ENCODE measurements around the gene ZNF462.
A peak's percentile ranks its signal among the peaks of the same experiment; 100 is the strongest.
"Not testable (repeated sequence)": the region's sequence is repeated elsewhere in the genome, so short reads cannot be mapped to it uniquely, and the experiment has no call there.

ZNF462 gene, protein sequence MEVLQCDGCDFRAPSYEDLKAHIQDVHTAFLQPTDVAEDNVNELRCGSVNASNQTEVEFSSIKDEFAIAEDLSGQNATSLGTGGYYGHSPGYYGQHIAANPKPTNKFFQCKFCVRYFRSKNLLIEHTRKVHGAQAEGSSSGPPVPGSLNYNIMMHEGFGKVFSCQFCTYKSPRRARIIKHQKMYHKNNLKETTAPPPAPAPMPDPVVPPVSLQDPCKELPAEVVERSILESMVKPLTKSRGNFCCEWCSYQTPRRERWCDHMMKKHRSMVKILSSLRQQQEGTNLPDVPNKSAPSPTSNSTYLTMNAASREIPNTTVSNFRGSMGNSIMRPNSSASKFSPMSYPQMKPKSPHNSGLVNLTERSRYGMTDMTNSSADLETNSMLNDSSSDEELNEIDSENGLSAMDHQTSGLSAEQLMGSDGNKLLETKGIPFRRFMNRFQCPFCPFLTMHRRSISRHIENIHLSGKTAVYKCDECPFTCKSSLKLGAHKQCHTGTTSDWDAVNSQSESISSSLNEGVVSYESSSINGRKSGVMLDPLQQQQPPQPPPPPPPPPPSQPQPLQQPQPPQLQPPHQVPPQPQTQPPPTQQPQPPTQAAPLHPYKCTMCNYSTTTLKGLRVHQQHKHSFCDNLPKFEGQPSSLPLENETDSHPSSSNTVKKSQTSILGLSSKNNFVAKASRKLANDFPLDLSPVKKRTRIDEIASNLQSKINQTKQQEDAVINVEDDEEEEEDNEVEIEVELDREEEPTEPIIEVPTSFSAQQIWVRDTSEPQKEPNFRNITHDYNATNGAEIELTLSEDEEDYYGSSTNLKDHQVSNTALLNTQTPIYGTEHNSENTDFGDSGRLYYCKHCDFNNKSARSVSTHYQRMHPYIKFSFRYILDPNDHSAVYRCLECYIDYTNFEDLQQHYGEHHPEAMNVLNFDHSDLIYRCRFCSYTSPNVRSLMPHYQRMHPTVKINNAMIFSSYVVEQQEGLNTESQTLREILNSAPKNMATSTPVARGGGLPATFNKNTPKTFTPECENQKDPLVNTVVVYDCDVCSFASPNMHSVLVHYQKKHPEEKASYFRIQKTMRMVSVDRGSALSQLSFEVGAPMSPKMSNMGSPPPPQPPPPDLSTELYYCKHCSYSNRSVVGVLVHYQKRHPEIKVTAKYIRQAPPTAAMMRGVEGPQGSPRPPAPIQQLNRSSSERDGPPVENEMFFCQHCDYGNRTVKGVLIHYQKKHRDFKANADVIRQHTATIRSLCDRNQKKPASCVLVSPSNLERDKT (N-terminal part only)

DNA sequence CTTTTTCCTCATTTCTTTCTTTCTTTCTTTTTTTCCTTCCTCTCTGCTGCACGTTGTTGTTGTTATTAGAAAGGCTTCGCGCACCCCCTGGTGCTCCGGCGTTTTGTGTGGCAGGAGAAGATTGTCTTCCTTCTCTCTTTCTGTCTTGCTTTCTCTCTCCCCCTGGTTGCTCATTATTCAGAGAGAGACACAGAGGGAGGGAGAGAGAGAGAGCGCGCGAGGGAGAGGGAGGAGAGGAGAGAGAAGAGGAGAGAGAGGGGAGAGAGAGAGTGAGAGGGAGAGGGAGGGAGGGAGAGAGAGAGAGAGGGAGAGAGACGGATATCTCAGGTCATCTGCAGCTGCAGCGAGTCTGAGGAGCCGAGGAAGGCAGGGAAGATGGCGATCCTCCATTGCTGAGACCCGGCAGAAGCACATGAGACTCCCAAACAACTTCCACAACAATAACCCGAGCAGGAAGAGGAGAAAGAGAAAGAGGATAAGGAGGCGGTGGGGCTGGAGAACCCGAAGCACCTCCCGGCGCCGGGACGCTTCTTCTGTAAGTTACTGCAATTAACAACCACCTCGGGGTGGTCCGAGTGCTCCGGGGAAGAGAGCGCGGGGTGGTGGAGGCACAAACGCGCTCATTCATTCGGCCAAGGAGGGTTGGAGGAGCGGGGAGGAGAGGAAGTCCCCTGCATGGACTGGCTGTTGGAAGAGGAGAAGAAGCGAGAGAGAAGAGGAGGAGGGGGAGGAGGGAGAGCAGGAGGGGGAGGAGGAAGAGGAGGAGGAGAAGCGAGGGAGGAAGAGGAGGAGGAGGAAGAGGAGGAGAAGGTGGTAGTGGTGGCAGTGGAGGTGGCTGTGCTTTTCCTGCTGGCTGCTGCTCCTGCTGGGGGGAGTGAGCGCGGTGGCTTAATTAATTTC is at the start of gene ZNF462:
Gene ZNF462, plus strand, starts transcription at position 346 of the 900 bp plus-strand sequence. CDS start 60,218 bp downstream, outside the sequence.
- peak; percentile 25 for DNase-seq

DNA sequence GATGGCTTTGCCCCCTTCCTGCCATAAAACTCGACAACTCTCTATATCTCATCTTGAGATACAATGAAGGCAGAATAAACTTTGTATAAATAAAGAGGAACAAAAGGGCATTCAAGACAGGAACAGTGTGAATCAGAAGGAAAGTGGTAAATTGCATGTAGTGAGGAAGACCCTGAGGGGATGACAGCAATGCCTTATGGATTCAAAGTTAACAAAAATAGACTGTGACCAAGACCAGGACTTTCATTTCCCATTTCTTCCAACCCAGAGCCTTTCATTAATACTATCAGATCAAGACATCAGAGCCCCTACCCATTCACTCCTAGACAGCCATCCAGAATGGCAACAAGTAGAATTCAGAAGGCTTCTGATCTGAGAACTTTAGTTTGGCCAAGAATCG is 46.4 kb upstream of the ZNF462 start:
- no peak for DNase-seq

DNA sequence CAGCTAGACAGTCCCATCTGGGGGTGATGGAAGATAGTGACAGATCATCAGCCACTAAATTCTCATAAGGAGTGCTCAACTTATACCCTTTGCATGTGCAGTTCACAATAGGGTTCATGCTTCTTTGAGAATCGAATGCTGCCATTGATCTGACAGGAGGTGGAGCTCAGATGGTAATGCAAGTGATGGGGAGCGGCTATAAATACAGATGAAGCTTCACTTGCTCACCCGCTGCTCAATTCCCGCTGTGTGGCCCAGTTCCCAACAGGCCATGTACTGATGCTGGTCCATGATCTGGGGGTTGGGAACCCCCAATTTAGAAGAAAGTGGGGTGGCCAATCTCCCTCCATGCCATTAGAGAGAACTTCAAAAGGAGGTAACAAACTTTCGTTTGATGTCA is 44.9 kb upstream of the ZNF462 start:
- no peak for DNase-seq

DNA sequence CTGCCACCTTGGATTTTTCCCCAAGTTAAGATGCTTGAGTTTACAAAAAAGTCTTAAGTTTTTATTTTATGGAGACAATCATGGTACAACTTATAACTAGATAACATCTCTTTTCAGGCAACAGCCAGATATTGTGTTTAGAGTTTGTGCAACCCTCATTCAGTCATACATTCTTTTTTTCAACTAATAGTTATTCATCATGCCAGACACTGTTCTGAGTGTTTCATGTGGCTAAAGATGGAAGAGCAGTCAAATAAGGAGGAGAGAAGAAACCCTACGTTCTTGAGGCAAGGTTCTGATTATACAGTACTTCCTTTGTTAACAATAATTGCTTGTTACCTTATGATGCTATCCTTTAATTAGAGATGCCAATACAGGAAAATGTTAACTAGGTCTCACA is 42.1 kb upstream of the ZNF462 start:
- no peak for DNase-seq

DNA sequence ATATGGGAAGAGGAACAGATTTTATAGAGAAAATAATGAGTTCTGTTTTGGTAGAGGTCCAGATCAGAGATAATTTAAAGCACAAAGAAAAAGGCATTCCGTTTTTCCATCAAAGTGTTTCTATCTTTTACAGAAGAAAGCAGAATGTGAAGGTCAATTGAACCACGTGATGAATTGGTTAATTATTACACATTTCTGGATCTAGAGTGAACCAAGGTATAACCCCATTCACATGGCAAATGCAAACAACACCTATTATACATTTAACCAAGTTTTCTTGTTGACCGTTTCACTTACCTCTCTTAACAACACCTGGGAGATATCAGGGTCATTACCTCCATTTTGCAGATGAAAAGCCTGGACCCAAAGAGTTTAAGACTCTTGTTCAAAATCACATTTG is 34.9 kb upstream of the ZNF462 start:
- no peak for DNase-seq

DNA sequence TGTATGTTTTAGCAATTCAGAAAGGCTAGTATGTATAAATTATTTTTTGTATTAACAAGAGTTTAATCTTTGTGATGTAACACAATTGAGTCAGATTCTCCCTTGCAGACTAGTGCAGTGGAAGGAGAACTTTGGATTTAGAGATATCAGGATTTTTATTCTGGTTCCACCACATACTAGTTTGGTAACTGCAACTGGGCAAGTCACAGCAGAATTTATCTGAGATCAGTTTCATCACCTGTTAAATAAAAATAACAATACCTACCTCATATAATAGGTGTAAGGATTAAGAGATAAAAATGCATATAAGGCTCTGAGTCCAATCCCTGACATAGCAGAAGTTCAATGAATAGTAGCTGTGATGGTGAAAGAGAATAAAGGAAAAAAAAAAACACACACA is 34.0 kb upstream of the ZNF462 start:
- no peak for DNase-seq

DNA sequence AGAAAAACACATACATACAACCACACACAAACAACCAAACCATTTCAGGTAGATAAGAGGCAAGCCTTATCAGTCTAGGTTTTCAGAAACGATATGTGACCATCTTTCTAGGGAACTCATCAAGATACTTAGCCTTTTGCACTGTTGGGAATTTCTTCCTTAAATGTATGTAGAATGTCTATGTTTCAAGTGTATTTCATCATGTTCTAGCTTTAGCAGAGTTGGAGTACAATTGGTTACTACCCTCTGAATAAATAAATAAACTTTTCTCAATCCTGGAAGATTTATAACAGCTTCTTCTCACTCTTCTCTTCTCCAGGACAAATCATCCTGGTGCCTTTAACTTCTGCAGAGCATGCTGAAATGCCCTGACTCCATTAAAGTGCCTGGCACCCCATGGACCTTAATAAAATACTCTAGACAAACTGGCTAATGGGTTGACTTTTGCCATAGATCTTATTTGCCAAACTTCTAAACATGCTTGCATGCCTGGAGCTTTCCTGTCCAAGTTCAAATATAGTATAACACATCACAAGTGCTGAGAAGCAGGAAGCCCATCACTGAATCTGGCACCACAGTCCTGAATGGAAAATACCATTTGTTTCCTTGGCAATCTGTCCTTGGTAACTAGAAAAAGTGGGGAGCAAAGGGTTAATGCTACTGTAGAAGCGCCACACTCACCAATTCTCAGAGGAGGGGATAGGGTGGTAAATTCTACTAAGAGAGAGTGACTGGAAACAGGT is 33.1 kb upstream of the ZNF462 start:
- DNase-seq = no peak

DNA sequence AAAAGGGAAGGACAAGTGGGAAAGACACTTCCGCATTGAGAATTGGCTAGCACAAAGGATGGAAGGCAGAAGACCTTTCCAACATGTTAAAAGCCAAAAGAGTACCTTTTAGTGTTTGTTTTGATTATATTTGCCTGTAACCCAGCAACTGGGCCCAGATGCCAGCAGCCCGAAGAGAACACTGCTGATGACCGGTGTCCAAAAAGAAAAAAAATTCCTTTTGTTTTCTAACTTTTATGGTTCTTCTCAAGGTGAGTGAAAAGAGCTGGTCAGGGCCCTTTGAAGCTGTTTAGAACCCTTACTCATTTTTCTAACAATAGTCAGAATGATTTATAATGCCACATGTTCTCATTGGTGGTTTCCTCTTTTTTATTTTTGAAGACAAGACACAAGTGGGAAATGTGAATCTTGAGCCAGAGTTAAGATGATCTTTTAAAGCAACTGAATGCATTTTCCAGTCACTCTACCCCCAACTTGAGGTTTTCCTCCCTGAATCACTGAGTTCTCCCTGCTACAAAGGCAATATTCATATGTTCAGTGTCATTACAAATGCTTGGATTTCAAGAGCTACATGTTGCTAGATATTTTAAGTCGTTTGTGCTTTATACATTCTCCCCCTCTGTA is 32.3 kb upstream of the ZNF462 start:
- DNase-seq = peak; percentile 28

DNA sequence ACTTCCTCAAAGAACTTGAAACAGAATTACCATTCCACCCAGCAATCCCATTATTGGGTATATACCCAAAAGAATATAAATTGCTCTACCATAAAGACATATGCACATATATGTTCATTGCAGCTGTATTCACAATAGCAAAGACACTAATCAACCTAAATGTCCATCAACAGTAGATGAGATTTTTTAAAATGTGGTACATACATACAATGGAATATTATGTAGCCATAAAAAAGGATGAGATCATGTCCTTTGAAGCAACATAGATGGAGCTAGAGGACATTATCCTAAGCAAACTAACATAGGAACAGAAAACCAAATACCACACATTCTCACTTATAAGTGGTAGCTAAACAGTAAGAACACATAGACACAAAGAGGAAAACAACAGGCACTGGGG is 28.1 kb upstream of the ZNF462 start:
- no peak for DNase-seq

DNA sequence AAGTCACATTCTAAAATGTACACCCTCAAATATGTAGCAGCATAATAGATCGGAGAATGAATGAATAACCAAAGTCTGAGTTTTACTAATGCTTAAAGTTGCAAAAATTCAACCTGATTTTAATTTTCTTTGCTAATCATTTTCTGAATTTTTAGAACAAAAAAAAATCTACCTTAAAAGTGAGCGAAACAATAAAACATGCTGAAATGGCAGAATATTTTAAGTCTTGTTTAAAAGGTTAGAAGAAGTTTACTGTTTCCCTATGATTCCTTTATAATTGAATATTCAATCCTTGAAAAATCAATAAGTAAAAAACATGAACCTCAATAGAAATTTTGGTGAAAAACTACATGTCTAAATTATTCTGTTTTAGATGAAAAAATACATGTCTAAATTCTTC is 27.1 kb upstream of the ZNF462 start:
- no peak for DNase-seq

DNA sequence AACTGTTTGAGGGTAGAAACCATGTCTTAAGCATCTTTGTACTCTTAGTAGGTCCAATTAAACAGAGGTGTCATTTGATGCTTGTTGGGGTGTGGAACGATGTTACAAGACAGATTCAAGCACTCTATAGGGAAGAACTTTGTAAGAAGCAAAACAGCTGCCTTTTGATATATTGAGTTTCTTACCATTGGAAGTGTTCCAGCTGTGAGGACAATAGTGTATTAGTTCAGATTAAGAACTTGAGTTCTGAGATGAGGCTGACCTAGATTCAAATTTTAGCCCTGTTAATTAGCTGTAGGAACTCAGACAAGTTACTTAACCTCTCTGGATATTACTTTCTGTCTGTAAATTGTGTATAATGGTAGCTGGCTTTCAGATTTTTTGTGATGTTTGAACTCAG is 19.6 kb upstream of the ZNF462 start:
- no peak for DNase-seq

DNA sequence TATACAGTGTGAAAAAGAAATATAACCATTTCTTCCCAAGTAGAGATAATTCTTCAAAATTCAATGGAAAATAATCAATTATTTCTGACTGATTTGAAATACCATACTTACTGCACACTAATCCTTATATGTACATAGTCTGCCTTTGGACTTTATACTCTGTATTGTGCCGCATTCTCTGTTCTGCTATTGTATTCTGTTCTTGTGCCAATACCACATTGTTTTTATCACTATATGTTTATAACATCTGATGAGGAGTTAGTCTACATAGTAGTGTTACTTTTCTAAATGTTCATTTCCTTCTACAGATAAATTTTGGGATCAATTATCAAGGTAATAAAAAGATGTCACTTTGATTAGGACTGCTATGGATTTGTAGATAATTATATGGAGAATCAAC is 16.7 kb upstream of the ZNF462 start:
- DNase-seq = no peak

DNA sequence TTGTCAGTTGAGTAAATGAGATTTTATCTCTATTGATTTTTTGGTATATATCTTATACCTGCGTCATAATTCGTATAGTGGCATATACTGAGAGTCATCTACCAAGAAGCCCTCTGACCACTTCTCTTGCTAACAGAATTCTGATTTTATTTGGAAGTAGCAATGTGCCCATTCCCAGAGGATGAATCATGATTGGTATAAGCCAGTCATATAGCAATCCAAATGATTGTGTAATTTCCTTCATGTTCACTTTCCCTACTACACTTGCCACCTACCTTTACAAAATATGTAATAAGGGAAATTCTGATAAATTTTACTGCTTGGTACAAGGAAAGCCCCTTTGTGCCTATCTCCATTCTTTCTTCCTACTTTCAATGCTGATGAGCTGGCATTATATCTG is 16.1 kb upstream of the ZNF462 start:
- DNase-seq = no peak

DNA sequence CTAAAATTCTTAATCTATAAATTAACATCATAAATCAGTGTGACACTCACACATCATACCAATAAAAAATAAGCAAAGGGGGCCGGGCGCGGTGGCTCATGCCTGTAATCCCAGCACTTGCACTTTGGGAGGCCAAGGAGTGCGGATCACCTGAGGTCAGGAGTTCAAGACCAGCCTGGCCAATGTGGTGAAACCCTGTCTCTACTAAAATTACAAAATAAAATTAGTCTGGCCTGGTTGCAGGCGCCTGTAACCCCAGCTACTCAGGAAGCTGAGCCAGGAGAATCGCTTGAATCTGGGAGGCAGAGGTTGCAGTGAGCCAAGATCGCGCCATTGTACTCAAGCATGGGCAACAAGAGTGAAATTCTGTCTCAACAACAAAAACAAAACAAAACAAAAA is 11.3 kb upstream of the ZNF462 start:
- not testable (repeated sequence) for DNase-seq

DNA sequence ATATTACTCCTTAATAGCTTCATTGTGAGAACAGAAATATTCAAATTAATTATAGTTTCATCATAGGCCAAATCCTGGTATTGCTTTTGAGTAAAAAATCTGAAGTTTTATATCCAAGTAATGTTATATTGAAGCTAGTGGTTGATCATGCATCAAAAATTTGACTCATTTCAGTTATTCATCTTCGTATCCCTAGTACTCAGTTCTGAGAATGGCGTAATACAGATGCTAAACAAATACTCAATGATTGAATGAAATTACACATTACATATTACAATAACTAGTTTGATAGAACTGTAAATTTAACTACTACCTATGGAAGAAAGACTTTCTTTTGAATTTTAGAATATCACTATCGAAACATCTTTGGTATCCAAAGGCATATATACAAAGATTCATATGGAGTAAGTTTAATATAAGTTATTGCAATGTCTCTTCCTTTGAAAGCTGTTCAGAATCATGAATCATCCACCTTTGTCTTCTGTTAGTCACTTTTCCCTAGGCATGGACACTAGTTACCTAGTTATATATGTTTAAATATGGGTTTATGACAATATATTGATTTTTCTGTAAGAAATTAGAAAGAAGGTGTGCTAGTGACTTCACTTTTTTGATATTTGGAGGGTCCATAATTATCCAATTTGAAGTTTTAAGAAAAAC is 5.0 kb upstream of the ZNF462 start:
- no peak for DNase-seq

DNA sequence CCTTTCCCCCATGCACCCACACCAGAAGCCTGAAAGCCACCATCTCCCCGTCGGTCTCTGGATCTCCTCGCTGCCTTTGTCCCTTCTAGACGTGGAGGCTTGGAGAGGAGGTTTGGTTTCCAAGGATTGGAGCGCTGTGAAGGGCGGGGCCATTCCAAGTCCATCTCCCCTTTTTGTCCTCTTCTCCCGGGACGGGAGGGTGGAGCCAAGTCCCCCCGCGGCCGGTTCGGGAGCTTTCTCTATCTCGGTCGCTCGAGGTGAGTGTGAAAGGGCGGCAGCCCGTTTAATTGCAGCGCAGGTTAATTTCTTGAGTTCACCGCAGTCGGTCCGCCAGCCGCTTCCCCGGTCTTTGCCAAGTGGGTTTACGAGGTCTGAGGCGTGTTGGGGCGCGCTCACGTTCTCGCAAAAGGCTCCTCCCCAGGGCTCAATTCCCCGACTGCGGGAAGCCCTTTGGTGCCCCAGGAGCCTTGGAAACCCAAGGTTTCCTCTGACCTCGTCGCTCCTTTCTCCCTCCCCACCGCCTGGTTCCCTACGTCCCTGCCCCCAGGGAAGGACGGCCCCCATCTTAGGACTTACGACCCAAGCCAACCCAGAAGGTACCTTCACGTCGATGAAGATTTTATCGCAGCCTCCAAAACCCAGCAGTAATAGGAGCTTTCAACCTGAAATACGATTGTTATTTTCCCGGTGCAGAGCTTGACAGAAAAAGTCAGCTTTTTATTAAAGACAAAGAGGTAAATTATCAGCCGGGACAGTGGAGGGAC is 2.8 kb upstream of the ZNF462 start:
- DNase-seq = no peak

DNA sequence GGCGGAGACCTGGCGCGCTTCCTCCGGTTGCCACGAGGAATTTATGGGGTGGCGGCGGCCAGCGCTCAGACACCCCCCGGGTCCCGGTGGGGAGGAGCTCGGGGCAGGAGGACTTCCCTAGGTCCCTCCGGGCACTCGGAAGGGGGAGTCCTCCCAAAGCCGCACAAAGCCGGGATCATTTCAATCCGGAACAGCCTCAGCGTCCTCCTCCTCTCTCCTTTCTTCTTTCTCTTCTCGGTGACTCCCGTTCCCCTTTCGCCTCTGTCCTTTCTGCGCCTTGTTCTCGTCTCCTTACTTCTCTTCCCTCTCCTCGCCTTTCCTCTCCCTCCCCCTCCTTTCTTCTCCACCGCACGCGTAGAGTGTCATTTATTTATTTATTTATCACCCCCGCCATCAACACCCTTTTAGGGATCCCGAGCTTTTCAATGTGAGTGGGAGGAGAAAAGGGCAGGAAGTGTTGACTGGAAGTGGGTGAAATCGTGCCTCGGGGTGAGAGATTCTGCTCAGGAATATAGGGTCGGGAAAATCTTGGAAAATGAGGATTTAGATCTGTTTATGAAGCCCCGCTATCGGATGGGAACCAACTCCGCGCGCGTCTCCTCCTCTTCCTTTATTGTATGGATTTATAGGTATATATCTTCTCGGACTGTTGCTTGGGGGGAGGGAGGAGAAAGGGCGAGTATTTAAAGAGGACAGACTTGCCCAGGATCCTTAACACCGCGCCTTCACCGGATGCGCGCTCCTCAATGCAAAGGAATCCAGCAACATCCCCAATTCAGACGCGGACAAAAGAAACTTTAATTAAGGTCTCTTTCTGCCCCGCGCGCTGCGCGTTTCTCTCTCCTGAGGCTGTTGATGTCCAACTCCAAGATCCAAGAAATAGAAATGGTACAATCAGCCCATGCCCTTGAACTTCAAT is 2.0 kb upstream of the ZNF462 start:
- DNase-seq = peak; percentile 27

DNA sequence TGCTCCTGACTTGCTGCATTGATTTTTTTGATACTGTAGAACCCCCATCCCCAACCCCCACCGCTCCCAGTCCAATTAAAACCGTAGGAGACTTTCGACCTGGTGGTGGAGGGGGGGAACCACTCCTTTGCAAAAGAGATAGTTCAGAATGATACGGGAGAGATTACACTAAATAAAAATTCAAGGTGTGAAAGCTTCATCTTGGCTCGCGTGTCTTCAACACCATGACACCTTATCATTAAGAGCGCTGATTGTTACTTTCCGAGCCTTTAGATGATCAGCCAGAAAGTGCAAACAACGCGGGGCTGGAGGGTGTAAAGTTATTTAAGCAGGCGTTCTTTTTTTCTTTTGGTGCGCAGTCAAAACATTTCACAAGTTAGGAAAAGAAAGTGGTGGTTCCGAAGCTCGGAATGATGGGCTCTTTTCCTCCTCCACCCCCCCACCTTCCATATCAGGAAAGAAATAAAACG is 1.3 kb upstream of the ZNF462 start:
- no peak for DNase-seq
